BE2C (cell line): Measurements from ENCODE around the gene CTTN.

Source experiments
- DNase-seq: peaks from one replicate; pipeline ENCODE4 v3.0.0-alpha.2; 2020
- H3K27me3 ChIP-seq: fragments of 250-450 bp; sonication (Bioruptor Pico); 2 replicates; pipeline ENCODE4 v1.5.1; 2020; ENCODE audit warnings: mild to moderate bottlenecking
- H3K36me3 ChIP-seq: fragments of 250-450 bp; sonication (Bioruptor Pico); 2 replicates; pipeline ENCODE4 v1.5.1; 2020; ENCODE audit warnings: mild to moderate bottlenecking
- H3K4me1 ChIP-seq: fragments of 250-450 bp; sonication (Bioruptor Pico); 2 replicates; pipeline ENCODE4 v1.5.1; 2020
- H3K4me3 ChIP-seq: 2 replicates; pipeline ENCODE4 v1.5.1; 2011; ENCODE audit warnings: low read depth, low read length
- H3K9me3 ChIP-seq: fragments of 250-450 bp; sonication (Bioruptor Pico); 2 replicates; pipeline ENCODE4 v1.5.1; 2020
- CTCF ChIP-seq: IDR thresholded peaks from 2 replicates; pipeline ENCODE4 v1.5.1; 2012; ENCODE audit warnings: mild to moderate bottlenecking, low read depth, low read length

CTTN gene

GRCh38 chr11:70420496-70420895, 22.2 kb downstream of the CTTN start:
- DNase-seq, result no peak
- no peak for TF ChIP-seq CTCF
- Histone ChIP-seq H3K36me3 (peaks cover 80% of the 10 kb centered on the region), H3K9me3 (no peaks in the 10 kb centered on the region), H3K4me1 (no peaks in the 10 kb centered on the region), H3K27me3 (no peaks in the 10 kb centered on the region), H3K4me3 (no peak overlapping the region)

GRCh38 chr11:70421123-70421522, 22.8 kb downstream of the CTTN start:
- Histone ChIP-seq H3K4me3 (no peak overlapping the region), H3K4me1 (no peaks in the 10 kb centered on the region), H3K9me3 (no peaks in the 10 kb centered on the region), H3K36me3 (peaks cover 79% of the 10 kb centered on the region), H3K27me3 (no peaks in the 10 kb centered on the region)
- no peak for DNase-seq
- no peak for TF ChIP-seq CTCF

DNA sequence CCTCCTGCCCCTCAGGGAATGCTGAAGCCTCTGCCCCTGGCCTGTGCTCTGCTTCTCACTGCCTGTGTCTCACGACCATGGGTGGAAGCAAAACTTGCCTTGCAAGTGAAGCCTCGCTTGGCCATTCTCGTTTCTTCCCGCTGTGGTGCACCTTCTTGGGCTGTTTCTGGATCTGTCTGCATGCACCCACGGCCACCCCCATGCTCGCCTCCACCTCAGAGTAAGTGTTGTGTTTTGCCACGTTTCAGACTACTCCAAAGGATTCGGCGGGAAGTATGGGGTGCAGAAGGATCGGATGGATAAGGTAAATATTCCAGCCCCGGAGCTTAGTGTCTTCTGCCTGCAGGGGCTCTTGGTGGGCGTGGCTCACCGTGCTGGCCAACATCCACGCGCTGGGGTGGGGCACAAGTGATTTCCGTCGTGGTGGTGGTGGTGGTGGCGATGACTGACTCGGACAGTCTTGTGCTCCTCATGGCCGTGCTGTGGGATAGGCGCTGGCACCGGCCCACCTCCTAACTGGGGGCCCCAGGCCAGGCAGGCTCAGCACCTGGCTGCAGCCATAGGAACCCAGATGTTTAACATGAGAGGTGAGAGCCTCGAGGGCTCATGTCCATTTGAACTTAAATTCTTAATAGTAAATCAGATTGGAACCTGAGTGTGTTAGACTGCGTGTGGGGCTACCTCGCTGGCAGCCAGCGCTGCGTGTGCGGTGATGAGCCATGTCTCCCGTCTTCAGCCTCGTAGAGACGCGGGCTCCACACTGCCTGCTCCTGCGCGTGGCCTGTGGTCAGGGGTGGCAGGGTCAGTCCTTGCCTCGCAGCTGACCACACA, 24.6 kb downstream of the CTTN start:
- Histone ChIP-seq H3K4me1 (no peaks in the 10 kb centered on the region), H3K9me3 (no peaks in the 10 kb centered on the region), H3K4me3 (no peak overlapping the region), H3K36me3 (peaks cover 75% of the 10 kb centered on the region), H3K27me3 (no peaks in the 10 kb centered on the region)
- TF ChIP-seq CTCF, result no peak
- DNase-seq, result no peak

DNA sequence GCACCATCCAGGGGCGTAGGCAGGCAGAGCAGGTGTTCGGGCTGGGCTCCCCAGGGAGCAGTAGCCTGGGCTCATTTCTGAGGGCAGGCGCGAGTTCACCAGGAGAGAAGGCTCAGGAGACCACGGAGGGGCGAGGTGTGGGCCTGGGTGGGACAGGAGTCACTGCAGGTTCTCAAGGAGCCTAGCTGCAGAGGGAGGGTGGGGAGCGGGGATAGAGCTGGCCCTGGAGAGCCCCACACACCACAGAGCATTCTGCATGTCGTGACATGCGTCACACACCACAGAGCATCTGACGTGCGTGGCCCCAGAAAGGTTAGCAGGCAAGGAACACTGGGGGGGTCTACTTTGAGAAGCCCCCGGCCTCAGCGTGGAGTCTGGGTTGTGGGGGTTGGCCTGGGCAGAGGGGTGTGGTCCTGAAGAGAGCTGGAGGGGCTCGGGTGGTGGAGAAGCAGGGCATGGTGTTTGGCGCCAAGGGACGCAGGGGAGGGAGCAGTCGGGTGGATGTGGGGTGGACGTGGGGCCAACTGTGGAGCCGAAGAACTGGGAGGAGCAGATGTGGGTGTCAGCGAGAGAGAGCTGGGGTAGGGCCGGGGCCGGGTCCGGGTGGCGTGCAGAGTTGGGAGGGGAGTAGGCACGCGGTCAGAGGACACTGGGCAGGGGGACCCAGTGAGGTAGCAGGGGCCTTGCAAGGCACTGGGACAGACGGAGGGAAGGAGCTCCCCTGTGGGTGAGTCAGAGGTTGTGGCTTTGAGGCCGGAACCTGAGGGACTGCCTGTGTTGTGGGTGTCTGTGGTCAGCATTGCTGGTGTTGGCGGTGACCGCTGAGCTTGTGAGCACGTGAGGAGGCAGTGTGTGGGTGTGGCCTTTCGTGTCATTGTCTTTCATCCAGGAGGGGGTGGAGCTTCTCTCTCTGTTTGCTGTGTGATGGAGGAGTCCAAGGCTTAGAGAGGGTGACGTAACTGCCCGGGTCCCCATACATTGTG, 25.5 kb downstream of the CTTN start:
- Histone ChIP-seq H3K9me3 (no peaks in the 10 kb centered on the region), H3K4me3 (no peak overlapping the region), H3K4me1 (no peaks in the 10 kb centered on the region), H3K36me3 (peaks cover 76% of the 10 kb centered on the region), H3K27me3 (no peaks in the 10 kb centered on the region)
- no peak for DNase-seq
- no peak for TF ChIP-seq CTCF

- Histone ChIP-seq H3K4me3 (no peak overlapping the region), H3K27me3 (no peaks in the 10 kb centered on the region), H3K4me1 (no peaks in the 10 kb centered on the region), H3K36me3 (peaks cover 74% of the 10 kb centered on the region), H3K9me3 (no peaks in the 10 kb centered on the region)
- no peak for DNase-seq
- TF ChIP-seq CTCF, result no peak
These were observed 26.5 kb downstream of the CTTN start for GRCh38 chr11:70424765-70425344.
